Calu3 (cell line): ENCODE measurements around the gene ZNF879. TPM values are rescaled to one million over a fixed set of nuclear protein-coding genes. Genes with fewer than 3 reads are reported as not detected.

ENCODE experiments used
- Bru-seq: library from RNA; stranded (reverse); fragments of 400-500 nt; gene quantifications from one replicate; lab custom pipeline; 2021; lab: Mats Ljungman, UMichigan
- BruChase-seq, 2 experiments: library from RNA; stranded (reverse); fragments of 400-500 nt; gene quantifications; one replicate each; lab custom pipeline; 2021; lab: Mats Ljungman, UMichigan
- BruUV-seq: library from RNA; stranded (reverse); fragments of 400-500 nt; replicated peaks from 2 replicates; lab custom pipeline; 2021; lab: Mats Ljungman, UMichigan
- CTCF ChIA-PET: fragments of 300-600 bp; sonication (Branson Sonifier 250); formaldehyde crosslinking; loops from one replicate; lab custom pipeline; 2022; ENCODE audit warnings: antibody characterized with exemption; lab: Charles Lee
- DNase-seq: peaks from one replicate; pipeline ENCODE4 v3.0.0; 2022
- H3K27ac Mint-ChIP-seq: one replicate; pipeline ENCODE4 v1.8.0; 2022; ENCODE audit warnings: mixed read lengths; ENCODE audit not compliant: unreplicated experiment
- H3K27me3 Mint-ChIP-seq: one replicate; pipeline ENCODE4 v1.8.0; 2022; ENCODE audit warnings: mixed read lengths; ENCODE audit not compliant: unreplicated experiment
- H3K36me3 Mint-ChIP-seq: one replicate; pipeline ENCODE4 v1.8.0; 2022; ENCODE audit warnings: mild to moderate bottlenecking, moderate library complexity, mixed read lengths; ENCODE audit not compliant: insufficient read depth, unreplicated experiment
- H3K4me1 Mint-ChIP-seq: one replicate; pipeline ENCODE4 v1.8.0; 2022; ENCODE audit warnings: mild to moderate bottlenecking, low read depth, mixed read lengths; ENCODE audit not compliant: unreplicated experiment
- H3K4me3 Mint-ChIP-seq: one replicate; pipeline ENCODE4 v1.8.0; 2022; ENCODE audit warnings: mild to moderate bottlenecking, low read depth, moderate library complexity, mixed read lengths; ENCODE audit not compliant: unreplicated experiment
- H3K9me3 Mint-ChIP-seq: one replicate; pipeline ENCODE4 v1.8.0; 2022; ENCODE audit warnings: low read depth, mixed read lengths; ENCODE audit not compliant: unreplicated experiment
- CTCF ChIP-seq: fragments of 200-600 bp; IDR thresholded peaks from one replicate; pipeline ENCODE4 v1.8.0; 2022; ENCODE audit warnings: antibody characterized with exemption; ENCODE audit not compliant: unreplicated experiment
- intact Hi-C: fragments of 100-400 bp; cut with micrococcal nuclease; formaldehyde crosslinking; loops from one replicate; pipeline ENCODE4 v1.10.0; 2022; ENCODE audit not compliant: unreplicated experiment
- long read RNA-seq: library from polyadenylated mRNA; stranded (forward); transcript quantifications from one replicate; pipeline ENCODE4 v2.0.0, GENCODE V29; 2022
- total RNA-seq: library from RNA; stranded (reverse); gene quantifications from 2 replicates; pipeline ENCODE4 v1.2.3, GENCODE V29; 2022

ZNF879 gene
- total RNA-seq (1.4 and 2.4 TPM in 2 replicates), Bru-seq, nascent RNA (percentile 38 among the genes with signal in this experiment), BruChase-seq, experiment 1, labeled RNA remaining after a 6-hour chase (percentile 28 among the genes with signal in this experiment), BruChase-seq, experiment 2, labeled RNA remaining after a 2-hour chase (percentile 24 among the genes with signal in this experiment)
- long read RNA-seq, partial matches to known transcripts, result 0 of 1 reads
- long read RNA-seq, other reads (novel, unspliced or antisense), result 0 of 1 reads

DNA sequence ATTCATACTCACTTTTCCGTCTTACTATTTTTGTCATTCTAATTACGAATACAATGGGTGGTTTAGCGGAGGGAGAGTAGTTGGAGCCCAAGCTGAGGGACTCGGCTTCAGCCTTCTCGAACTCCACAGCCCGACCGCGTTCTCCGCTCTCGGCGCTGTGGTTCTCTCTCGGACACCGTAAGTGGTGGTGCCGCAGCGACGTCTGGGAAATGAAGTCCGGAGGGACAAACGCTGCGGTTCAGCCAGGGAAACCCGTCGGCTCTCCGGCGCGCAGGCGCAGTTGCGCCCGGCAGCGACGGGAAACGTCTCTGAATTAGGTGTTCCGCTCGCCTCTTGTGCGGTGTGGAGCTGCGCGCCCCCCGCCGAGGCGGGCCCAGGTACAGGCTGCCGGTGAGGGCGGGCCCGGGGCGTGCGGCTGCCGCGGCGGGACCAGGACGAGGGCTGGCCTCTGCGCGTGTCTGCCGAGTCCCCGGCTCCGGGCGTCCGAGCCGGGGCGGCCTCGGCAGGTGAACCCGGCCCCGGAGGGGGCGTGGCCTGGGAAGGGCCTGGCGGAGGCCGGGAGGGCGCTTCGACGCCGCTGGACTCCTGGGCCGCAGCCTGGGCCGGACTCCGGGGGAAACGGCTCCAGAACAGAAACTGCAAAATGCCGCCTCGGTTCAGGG lies at the start of gene ZNF879:
Gene ZNF879 (plus strand): TSS at position 277 of the 662 bp plus-strand sequence. CDS start 1,201 bp downstream, outside the sequence.
- Mint-ChIP-seq H3K27me3 (no peaks in the 10 kb centered on the region), H3K36me3 (no peaks in the 10 kb centered on the region), H3K9me3 (peaks cover 19% of the 10 kb centered on the region), H3K27ac (no peak within 1 kb of the TSS), H3K4me1 (no peaks in the 10 kb centered on the region), H3K4me3 (peak within 1 kb of the TSS; percentile 62)
- CTCF ChIA-PET, result no interaction called here
- TF ChIP-seq CTCF, result no peak
- BruUV-seq, result TSS peak; percentile 41
- intact Hi-C loops, result no loop called here
- DNase-seq, result peak; percentile 80

DNA sequence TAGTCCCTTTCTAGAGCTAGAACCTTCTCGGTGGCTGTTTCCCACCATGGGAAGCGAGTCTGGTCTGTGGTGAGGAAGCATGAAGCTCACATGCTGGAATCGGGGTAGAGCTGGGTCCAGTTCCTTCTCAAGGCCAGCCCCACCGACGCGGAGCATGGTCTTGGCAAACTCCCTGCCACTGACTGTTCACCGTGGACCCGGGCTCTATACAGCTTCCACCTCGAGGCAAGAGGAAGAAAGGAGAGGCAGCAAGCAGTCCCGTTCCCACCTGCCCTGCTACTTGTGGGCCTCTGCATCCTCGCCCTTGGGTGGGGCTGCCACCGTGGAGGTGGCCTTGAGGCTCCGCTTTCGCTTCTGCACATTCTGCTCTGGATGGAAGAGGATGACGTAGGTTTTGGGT lies 42.2 kb upstream of the ZNF879 start:
- intact Hi-C loops, result no loop called here
- H3K4me3 Mint-ChIP-seq, result no peak overlapping the region
- no TSS peak for BruUV-seq
- H3K9me3 Mint-ChIP-seq, result peaks cover 25% of the 10 kb centered on the region
- H3K36me3 Mint-ChIP-seq, result no peaks in the 10 kb centered on the region
- H3K4me1 Mint-ChIP-seq, result no peaks in the 10 kb centered on the region
- H3K27me3 Mint-ChIP-seq, result no peaks in the 10 kb centered on the region
- no peak for DNase-seq
- H3K27ac Mint-ChIP-seq, result no peak overlapping the region
- CTCF ChIA-PET, result no interaction called here
- no peak for TF ChIP-seq CTCF

GRCh38 chr5:178982941-178983340 lies 40.7 kb upstream of the ZNF879 start:
- no peaks in the 10 kb centered on the region for H3K36me3 Mint-ChIP-seq
- intact Hi-C loops, result no loop called here
- CTCF ChIA-PET, result no interaction called here
- no peak for TF ChIP-seq CTCF
- no peak overlapping the region for H3K27ac Mint-ChIP-seq
- H3K9me3 Mint-ChIP-seq, result peaks cover 23% of the 10 kb centered on the region
- H3K4me1 Mint-ChIP-seq, result no peaks in the 10 kb centered on the region
- DNase-seq, result no peak
- H3K4me3 Mint-ChIP-seq, result no peak overlapping the region
- no peaks in the 10 kb centered on the region for H3K27me3 Mint-ChIP-seq
- BruUV-seq, result no TSS peak

DNA sequence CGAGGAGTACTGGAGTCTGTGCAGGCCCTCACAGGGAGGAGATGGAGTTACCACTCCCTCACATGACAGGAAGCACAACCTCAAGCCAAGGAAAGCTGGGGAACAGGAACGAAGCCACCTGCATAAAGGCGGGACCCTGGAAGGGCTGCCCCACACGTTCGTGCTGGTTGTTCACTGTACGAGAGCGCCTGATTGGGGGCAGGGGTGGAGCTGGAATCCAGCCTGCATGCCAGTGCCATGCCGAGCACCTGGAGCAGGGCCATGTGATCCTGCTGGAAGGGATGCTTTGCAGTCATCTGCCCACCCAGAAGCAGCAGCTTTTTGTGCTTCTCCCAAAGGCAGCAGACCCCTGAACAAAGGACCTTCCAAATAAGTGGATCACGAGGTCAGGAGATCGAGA lies 39.9 kb upstream of the ZNF879 start:
- BruUV-seq, result no TSS peak
- CTCF ChIA-PET, result no interaction called here
- peaks cover 27% of the 10 kb centered on the region for H3K9me3 Mint-ChIP-seq

More for the DNA sequence above, 39.9 kb upstream of the ZNF879 start:
- no peak for DNase-seq
- Mint-ChIP-seq H3K27ac (no peak overlapping the region), H3K36me3 (no peaks in the 10 kb centered on the region), H3K4me3 (no peak overlapping the region), H3K27me3 (no peaks in the 10 kb centered on the region), H3K4me1 (no peaks in the 10 kb centered on the region)
- intact Hi-C loops, result no loop called here
- no peak for TF ChIP-seq CTCF
